Measurements from ENCODE around the gene RHOH. TPM values are rescaled to one million over a fixed set of nuclear protein-coding genes. Genes with fewer than 3 reads are reported as not detected.

RHOH gene
- total RNA-seq, 4 donors from 2014 or later, result 0.26 TPM; not detected in 3

DNA sequence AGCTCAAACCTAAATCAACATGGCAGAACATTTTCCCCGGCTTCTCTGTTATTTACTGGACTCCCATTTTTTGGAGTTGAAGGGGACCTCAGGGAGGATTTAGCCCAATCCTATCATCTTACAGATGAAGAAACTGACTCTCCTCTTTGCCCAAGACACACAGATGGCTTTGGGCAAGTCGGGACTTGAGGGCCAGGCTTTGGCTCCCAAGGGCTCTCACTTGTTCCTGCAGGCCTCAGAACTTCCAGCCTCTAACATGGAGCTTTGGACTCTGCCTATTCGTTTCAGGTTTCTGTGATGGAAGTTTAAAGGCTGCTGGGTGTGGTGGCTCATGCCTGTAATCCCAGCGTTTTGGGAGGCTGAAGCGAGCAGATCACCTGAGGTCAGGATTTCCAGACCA is 59.5 kb downstream of the RHOH start:
- H3K4me1 ChIP-seq, result no peaks in the 10 kb centered on the region
- H3K27ac ChIP-seq, result no peak overlapping the region
- in situ Hi-C loops (cut with MboI; ENCODE audit: low sequenced_read_pairs in 4 of 4), result no loop called here
- H3K36me3 ChIP-seq, result no peaks in the 10 kb centered on the region
- intact Hi-C loops (cut with DNase I; ENCODE audit: low total_unique reads), result no loop called here
- H3K4me3 ChIP-seq, result no peak overlapping the region
- H3K27me3 ChIP-seq, result no peaks in the 10 kb centered on the region
- no peak for ATAC-seq
- DNase-seq, result no peak
- no peaks in the 10 kb centered on the region for H3K9me3 ChIP-seq
- no peak for TF ChIP-seq POLR2A (IDR thresholded peaks at IDR 0.05)
- TF ChIP-seq, protein P1, sequence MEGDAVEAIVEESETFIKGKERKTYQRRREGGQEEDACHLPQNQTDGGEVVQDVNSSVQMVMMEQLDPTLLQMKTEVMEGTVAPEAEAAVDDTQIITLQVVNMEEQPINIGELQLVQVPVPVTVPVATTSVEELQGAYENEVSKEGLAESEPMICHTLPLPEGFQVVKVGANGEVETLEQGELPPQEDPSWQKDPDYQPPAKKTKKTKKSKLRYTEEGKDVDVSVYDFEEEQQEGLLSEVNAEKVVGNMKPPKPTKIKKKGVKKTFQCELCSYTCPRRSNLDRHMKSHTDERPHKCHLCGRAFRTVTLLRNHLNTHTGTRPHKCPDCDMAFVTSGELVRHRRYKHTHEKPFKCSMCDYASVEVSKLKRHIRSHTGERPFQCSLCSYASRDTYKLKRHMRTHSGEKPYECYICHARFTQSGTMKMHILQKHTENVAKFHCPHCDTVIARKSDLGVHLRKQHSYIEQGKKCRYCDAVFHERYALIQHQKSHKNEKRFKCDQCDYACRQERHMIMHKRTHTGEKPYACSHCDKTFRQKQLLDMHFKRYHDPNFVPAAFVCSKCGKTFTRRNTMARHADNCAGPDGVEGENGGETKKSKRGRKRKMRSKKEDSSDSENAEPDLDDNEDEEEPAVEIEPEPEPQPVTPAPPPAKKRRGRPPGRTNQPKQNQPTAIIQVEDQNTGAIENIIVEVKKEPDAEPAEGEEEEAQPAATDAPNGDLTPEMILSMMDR (IDR thresholded peaks at IDR 0.05 in 4 of 5, conservative IDR thresholded peaks at IDR 0.05 in 1 of 5), result no peak

DNA sequence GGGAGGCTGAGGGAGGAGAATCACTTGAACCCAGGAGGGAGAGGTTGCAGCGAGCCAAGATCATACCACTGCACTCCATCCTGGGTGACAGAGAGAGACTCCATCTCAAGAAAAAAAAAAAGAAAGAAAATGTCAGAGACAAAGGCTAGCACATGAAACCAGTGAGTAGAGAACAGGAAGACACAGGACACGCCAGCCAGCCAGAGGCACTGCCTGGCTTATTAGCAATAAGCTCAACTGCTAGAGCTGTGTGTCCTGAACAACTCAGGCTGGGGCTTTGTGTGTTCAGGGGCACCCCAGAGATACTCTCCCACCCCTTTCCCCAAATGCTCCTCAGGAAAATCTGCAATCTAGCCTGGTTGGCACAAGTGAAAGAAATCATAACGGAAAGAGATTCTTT is 60.0 kb downstream of the RHOH start:
- intact Hi-C loops (cut with DNase I; ENCODE audit: low total_unique reads) (no loop called here), in situ Hi-C loops (cut with MboI; ENCODE audit: low sequenced_read_pairs in 4 of 4) (no loop called here)
- Histone ChIP-seq H3K4me3 (no peak overlapping the region), H3K27me3 (no peaks in the 10 kb centered on the region), H3K27ac (no peak overlapping the region), H3K4me1 (no peaks in the 10 kb centered on the region), H3K36me3 (no peaks in the 10 kb centered on the region), H3K9me3 (no peaks in the 10 kb centered on the region)
- ATAC-seq (no peak), DNase-seq (no peak)
- TF ChIP-seq, protein P1 (IDR thresholded peaks at IDR 0.05 in 4 of 5, conservative IDR thresholded peaks at IDR 0.05 in 1 of 5), result no peak
- no peak for TF ChIP-seq POLR2A (IDR thresholded peaks at IDR 0.05)

DNA sequence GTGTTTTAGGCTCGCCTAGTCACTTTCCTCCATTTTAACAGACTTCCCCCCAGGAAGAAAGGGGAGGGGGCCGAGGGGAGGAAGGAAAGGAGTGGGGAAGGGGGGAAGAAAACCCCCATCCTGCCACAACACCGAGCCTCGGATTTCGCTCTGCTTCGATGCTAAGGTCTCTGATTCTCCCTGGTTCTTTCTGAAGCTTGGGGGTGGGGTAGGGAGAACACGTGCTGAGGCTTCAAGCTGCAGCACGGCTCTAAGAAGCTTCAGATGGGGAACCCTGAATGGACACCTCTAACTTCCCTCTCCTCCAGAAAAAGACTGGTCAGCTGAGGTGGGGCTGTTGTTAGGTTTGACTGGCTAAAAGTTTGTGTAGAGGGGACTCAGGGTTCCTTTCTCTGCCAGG is 61.8 kb downstream of the RHOH start:
- H3K9me3 ChIP-seq, result no peaks in the 10 kb centered on the region
- no peaks in the 10 kb centered on the region for H3K4me1 ChIP-seq
- no peak overlapping the region for H3K27ac ChIP-seq
- H3K27me3 ChIP-seq, result no peaks in the 10 kb centered on the region
- H3K36me3 ChIP-seq, result no peaks in the 10 kb centered on the region
- H3K4me3 ChIP-seq, result no peak overlapping the region
- no peak for ATAC-seq
- in situ Hi-C loops (cut with MboI; ENCODE audit: low sequenced_read_pairs in 4 of 4), result no loop called here
- no peak for DNase-seq
- intact Hi-C loops (cut with DNase I; ENCODE audit: low total_unique reads), result no loop called here
- no peak for TF ChIP-seq POLR2A (IDR thresholded peaks at IDR 0.05)
- TF ChIP-seq, protein P1 (IDR thresholded peaks at IDR 0.05 in 4 of 5, conservative IDR thresholded peaks at IDR 0.05 in 1 of 5), result no peak

DNA sequence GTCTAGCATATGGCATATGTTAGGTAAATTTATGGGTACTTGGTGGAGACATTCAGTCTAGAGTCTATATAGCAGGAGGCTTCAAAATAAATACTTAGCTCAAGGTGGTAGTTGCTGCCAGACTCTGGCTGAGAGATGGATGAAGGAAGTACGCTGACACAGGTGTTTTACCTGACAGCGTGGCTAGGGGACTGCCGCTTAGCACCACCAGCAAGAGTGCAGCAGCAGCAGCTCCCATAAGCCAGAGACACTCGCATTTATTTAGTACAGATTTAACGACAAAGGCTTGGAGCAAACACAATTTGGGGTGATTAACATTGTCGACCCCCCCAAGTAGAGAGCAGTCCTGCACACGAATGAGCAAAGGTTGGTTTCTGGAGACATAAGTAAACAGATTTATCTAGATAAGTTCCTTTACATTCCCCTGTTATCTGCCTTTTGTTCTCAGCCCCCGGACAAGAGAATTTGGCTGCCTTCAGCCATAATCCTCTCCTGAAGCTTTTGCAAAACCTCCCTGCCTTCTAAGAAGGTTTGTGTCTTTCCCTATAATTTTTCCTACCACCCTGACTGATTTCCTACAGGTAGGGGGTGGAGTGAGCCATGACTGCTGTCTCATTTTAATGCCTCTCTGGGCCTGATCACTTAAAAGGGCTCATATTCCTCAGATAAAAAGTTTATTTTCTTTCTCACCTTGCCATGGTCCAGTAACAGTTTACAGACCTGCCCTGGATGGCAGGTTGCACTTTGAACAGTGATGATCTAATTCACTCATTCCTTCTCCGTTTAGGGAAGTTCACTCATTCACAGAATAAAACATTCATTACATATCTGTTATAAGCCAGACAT is 64.6 kb downstream of the RHOH start:
- DNase-seq, result no peak
- H3K4me3 ChIP-seq, result no peak overlapping the region
- no peak overlapping the region for H3K27ac ChIP-seq
- intact Hi-C loops (cut with DNase I; ENCODE audit: low total_unique reads), result no loop called here
- TF ChIP-seq POLR2A (IDR thresholded peaks at IDR 0.05), result no peak
- TF ChIP-seq, protein P1 (IDR thresholded peaks at IDR 0.05 in 4 of 5, conservative IDR thresholded peaks at IDR 0.05 in 1 of 5), result no peak
- H3K4me1 ChIP-seq, result no peaks in the 10 kb centered on the region
- ATAC-seq, result no peak
- H3K36me3 ChIP-seq, result no peaks in the 10 kb centered on the region
- no peaks in the 10 kb centered on the region for H3K27me3 ChIP-seq
- H3K9me3 ChIP-seq, result no peaks in the 10 kb centered on the region
- in situ Hi-C loops (cut with MboI; ENCODE audit: low sequenced_read_pairs in 4 of 4), result no loop called here
